Vagina (tissue), 2 donors: ENCODE measurements around the gene SNTB2. TPM values are rescaled to one million over a fixed set of nuclear protein-coding genes. Genes with fewer than 3 reads are reported as not detected.

Experiments used
- DNase-seq, 2 donors: peaks; one replicate each; pipeline ENCODE4 v3.0.0-alpha.2; 2017; ENCODE audit errors: extremely low spot score in 2 of 2
- H3K27ac ChIP-seq: fragments of 200-600 bp; sonication (generic); one replicate; pipeline ENCODE4 v1.5.1; 2019
- H3K27me3 ChIP-seq: fragments of 200-600 bp; sonication (generic); one replicate; pipeline ENCODE4 v1.5.1; 2019
- H3K36me3 ChIP-seq, 2 donors: fragments of 200-600 bp; sonication (generic); one replicate each; pipeline ENCODE4 v1.5.1; 2017 to 2019
- H3K4me1 ChIP-seq: fragments of 200-600 bp; sonication (generic); one replicate; pipeline ENCODE4 v1.5.1; 2019
- H3K4me3 ChIP-seq, 2 donors: fragments of 200-600 bp; sonication (generic); 1 replicate in 1 of 2; 2 replicates in 1 of 2; pipeline ENCODE4 v1.5.1; 2016 to 2019
- H3K9me3 ChIP-seq: fragments of 200-600 bp; sonication (generic); one replicate; pipeline ENCODE4 v1.5.1; 2019
- CTCF ChIP-seq, 3 experiments: fragments of 450-650 bp in 2 of 3; fragments of 200-600 bp in 1 of 3; sonication (generic) in 1 of 3; IDR thresholded peaks; one replicate each; pipeline ENCODE4 v1.5.1; 2017 to 2019; ENCODE audit warnings: antibody characterized with exemption in 3 of 3, mild to moderate bottlenecking in 2 of 3, moderate library complexity in 2 of 3
- POLR2A ChIP-seq, 2 donors: fragments of 450-650 bp; IDR thresholded peaks; one replicate each; pipeline ENCODE4 v1.6.1; 2017; ENCODE audit warnings: antibody characterized with exemption in 2 of 2, mild to moderate bottlenecking in 2 of 2, moderate library complexity in 2 of 2
- POLR2AphosphoS5 ChIP-seq, 2 donors: sonication (generic); formaldehyde crosslinking; IDR thresholded peaks; one replicate each; pipeline ENCODE4 v1.9.0; 2017; ENCODE audit warnings: antibody characterized with exemption in 2 of 2, mild to moderate bottlenecking in 2 of 2, low read depth in 1 of 2; ENCODE audit not compliant: insufficient read depth in 1 of 2
- intact Hi-C: fragments of 100-400 bp; cut with DNase I; formaldehyde crosslinking; loops from one replicate; pipeline ENCODE4 v1.15.1; 2023
- total RNA-seq: library from RNA; depleted of rRNA; stranded (reverse); fragments of >200 nt; gene quantifications from one replicate; pipeline ENCODE4 v1.2.3, GENCODE V29; 2016

Gene SNTB2
- total RNA-seq, 1 donor from 2014 or later, result 50.8 TPM

DNA sequence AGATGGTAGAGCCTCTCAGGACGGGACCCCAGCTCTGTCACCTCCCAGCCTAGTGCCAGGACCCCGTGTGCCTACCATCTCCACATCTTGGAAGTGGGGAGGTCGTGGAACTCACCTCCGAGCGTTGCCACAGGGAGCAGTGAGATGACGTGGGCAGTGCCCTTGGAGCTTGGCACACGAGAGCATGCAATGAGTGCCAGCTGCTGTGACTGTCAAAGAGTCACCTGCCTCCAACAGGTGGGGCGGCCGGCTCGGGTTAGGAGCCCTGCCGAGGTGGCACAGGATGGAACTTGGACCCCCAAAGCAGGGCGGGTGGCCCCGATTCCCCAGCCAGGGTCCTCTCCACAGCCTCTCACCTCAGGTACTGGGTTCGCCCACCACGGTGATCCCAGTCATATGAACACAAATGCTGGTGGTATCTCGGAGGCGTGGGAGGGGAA is 129.7 kb downstream of the SNTB2 start:
- no peak overlapping the region for H3K27ac ChIP-seq
- H3K27me3 ChIP-seq, result no peaks in the 10 kb centered on the region
- no peak for DNase-seq
- no peak overlapping the region for H3K4me3 ChIP-seq
- peaks cover 16% of the 10 kb centered on the region for H3K4me1 ChIP-seq
- peaks cover 0 to 67% of the 10 kb centered on the region in 2 donors for H3K36me3 ChIP-seq
- no peak for TF ChIP-seq POLR2AphosphoS5 (IDR thresholded peaks at IDR 0.05; ENCODE audit: insufficient read depth in 1 of 2, low read depth in 1 of 2)
- H3K9me3 ChIP-seq, result no peaks in the 10 kb centered on the region
- intact Hi-C loops, result no loop called here

- TF ChIP-seq POLR2A (IDR thresholded peaks at IDR 0.05), result no peak
- TF ChIP-seq POLR2AphosphoS5 (IDR thresholded peaks at IDR 0.05; ENCODE audit: insufficient read depth in 1 of 2, low read depth in 1 of 2), result no peak
- no peak for TF ChIP-seq CTCF (IDR thresholded peaks at IDR 0.05)
- Histone ChIP-seq H3K27ac (no peak overlapping the region), H3K4me3 (no peak overlapping the region), H3K9me3 (no peaks in the 10 kb centered on the region), H3K36me3 (peaks cover 0 to 84% of the 10 kb centered on the region in 2 donors), H3K27me3 (no peaks in the 10 kb centered on the region), H3K4me1 (peaks cover 4% of the 10 kb centered on the region)
- no peak for DNase-seq
- intact Hi-C loops, result no loop called here
Observed at GRCh38 chr16:69318177-69318910, 131.4 kb downstream of the SNTB2 start.

- no peaks in the 10 kb centered on the region for H3K9me3 ChIP-seq
- peaks cover 0 to 88% of the 10 kb centered on the region in 2 donors for H3K36me3 ChIP-seq
- no peak overlapping the region for H3K27ac ChIP-seq
- TF ChIP-seq CTCF (IDR thresholded peaks at IDR 0.05) (no peak), POLR2AphosphoS5 (IDR thresholded peaks at IDR 0.05; ENCODE audit: insufficient read depth in 1 of 2, low read depth in 1 of 2) (no peak), POLR2A (IDR thresholded peaks at IDR 0.05) (no peak)
- no peak overlapping the region for H3K4me3 ChIP-seq
- no peak for DNase-seq
- intact Hi-C loops, result no loop called here
- no peaks in the 10 kb centered on the region for H3K27me3 ChIP-seq
- H3K4me1 ChIP-seq, result peaks cover 7% of the 10 kb centered on the region
Observed at GRCh38 chr16:69318911-69319289, 131.9 kb downstream of the SNTB2 start.

- peaks cover 12% of the 10 kb centered on the region for H3K4me1 ChIP-seq
- intact Hi-C loops, result no loop called here
- no peak overlapping the region for H3K27ac ChIP-seq
- TF ChIP-seq CTCF (IDR thresholded peaks at IDR 0.05), result no peak
- no peak for TF ChIP-seq POLR2AphosphoS5 (IDR thresholded peaks at IDR 0.05; ENCODE audit: insufficient read depth in 1 of 2, low read depth in 1 of 2)
- TF ChIP-seq POLR2A (IDR thresholded peaks at IDR 0.05), result no peak
- no peaks in the 10 kb centered on the region for H3K9me3 ChIP-seq
- no peak for DNase-seq
- no peak overlapping the region for H3K4me3 ChIP-seq
- peaks cover 0 to 92% of the 10 kb centered on the region in 2 donors for H3K36me3 ChIP-seq
- no peaks in the 10 kb centered on the region for H3K27me3 ChIP-seq
Observed at GRCh38 chr16:69319381-69319780, 132.4 kb downstream of the SNTB2 start.

- Histone ChIP-seq H3K27ac (no peak overlapping the region), H3K4me1 (peaks cover 17% of the 10 kb centered on the region), H3K4me3 (no peak overlapping the region), H3K9me3 (no peaks in the 10 kb centered on the region), H3K27me3 (no peaks in the 10 kb centered on the region), H3K36me3 (peaks cover 0 to 91% of the 10 kb centered on the region in 2 donors)
- intact Hi-C loops, result no loop called here
- no peak for DNase-seq
- TF ChIP-seq POLR2A (IDR thresholded peaks at IDR 0.05) (no peak), CTCF (IDR thresholded peaks at IDR 0.05) (no peak), POLR2AphosphoS5 (IDR thresholded peaks at IDR 0.05; ENCODE audit: insufficient read depth in 1 of 2, low read depth in 1 of 2) (no peak)
Observed at GRCh38 chr16:69319826-69320739, 133.1 kb downstream of the SNTB2 start.
